Endodermal cell (in vitro differentiated cells): ENCODE data around the gene PHOX2A. TPM values are rescaled to one million over a fixed set of nuclear protein-coding genes. Genes with fewer than 3 reads are reported as not detected.

Experiments
- DNase-seq: peaks from one replicate; pipeline ENCODE4 v3.0.0-alpha.2; 2017
- H3K27ac ChIP-seq: 2 replicates; pipeline ENCODE4 v1.5.1; 2013; ENCODE audit warnings: mild to moderate bottlenecking, low read depth, low read length, moderate library complexity
- H3K27me3 ChIP-seq: 2 replicates; pipeline ENCODE4 v1.6.1; 2013; ENCODE audit warnings: mild to moderate bottlenecking, low read length, moderate library complexity; ENCODE audit not compliant: insufficient read depth, control insufficient read depth, poor library complexity, severe bottlenecking
- H3K36me3 ChIP-seq: 2 replicates; pipeline ENCODE4 v1.7.0; 2013; ENCODE audit warnings: mild to moderate bottlenecking, low read length, moderate library complexity; ENCODE audit not compliant: control insufficient read depth, insufficient read depth
- H3K4me1 ChIP-seq: one replicate; pipeline ENCODE4 v1.7.0; 2013; ENCODE audit warnings: low read length; ENCODE audit not compliant: control insufficient read depth, insufficient read depth
- H3K4me3 ChIP-seq: 2 replicates; pipeline ENCODE4 v1.5.1; 2013; ENCODE audit warnings: mild to moderate bottlenecking, low read length, moderate library complexity
- H3K9ac ChIP-seq: 2 replicates; pipeline ENCODE4 v1.6.1; 2013; ENCODE audit warnings: mild to moderate bottlenecking, low read length, moderate library complexity; ENCODE audit not compliant: poor library complexity, severe bottlenecking; ENCODE audit errors: extremely low read depth
- H3K9me3 ChIP-seq: 2 replicates; pipeline ENCODE4 v1.6.1; 2013; ENCODE audit warnings: mild to moderate bottlenecking, low read length, moderate library complexity; ENCODE audit not compliant: control insufficient read depth
- H3K27ac Mint-ChIP-seq: 2 replicates; pipeline ENCODE4 v1.8.0; 2020; ENCODE audit warnings: mixed read lengths
- H3K27me3 Mint-ChIP-seq: 2 replicates; pipeline ENCODE4 v1.8.0; 2021; ENCODE audit warnings: mild to moderate bottlenecking, mixed read lengths; ENCODE audit not compliant: insufficient read depth
- H3K36me3 Mint-ChIP-seq: 2 replicates; pipeline ENCODE4 v1.8.0; 2020; ENCODE audit warnings: low read depth, mixed read lengths
- H3K4me1 Mint-ChIP-seq: 2 replicates; pipeline ENCODE4 v1.8.0; 2020; ENCODE audit warnings: mixed read lengths
- H3K4me3 Mint-ChIP-seq: 2 replicates; pipeline ENCODE4 v1.8.0; 2020; ENCODE audit warnings: mild to moderate bottlenecking, moderate library complexity, mixed read lengths
- H3K9me3 Mint-ChIP-seq: 2 replicates; pipeline ENCODE4 v1.8.0; 2020; ENCODE audit warnings: mild to moderate bottlenecking, mixed read lengths
- CTCF ChIP-seq: fragments of 200-600 bp; sonication (generic); conservative IDR thresholded peaks from 2 replicates; pipeline ENCODE4 v1.5.0; 2021; ENCODE audit warnings: antibody characterized with exemption, mild to moderate bottlenecking
- WGBS, 2 experiments: methylation state at CpG; one replicate each; pipeline versions ENCODE4 v1.1.5 to v1.1.7; 2013; ENCODE audit warnings: missing lambda C conversion rate in 2 of 2, mixed read lengths in 1 of 2; ENCODE audit not compliant: insufficient coverage in 1 of 2, insufficient read length in 1 of 2; 5-methylcytosine and 5-hydroxymethylcytosine counted together
- total RNA-seq, 2 donors: library from RNA; stranded (reverse); fragmentation: NEBNext Ultra II Directional in 1 of 2; extraction: Animal tissue kit (Norgen Biotek cat#: 25700) in 1 of 2; gene quantifications; 2 replicates in 1 of 2; 3 replicates in 1 of 2; pipeline ENCODE4 v1.2.1, GENCODE V29; 2021

PHOX2A gene
- total RNA-seq, 2 donors from 2014 or later: 0.92 TPM; not detected in 1

DNA sequence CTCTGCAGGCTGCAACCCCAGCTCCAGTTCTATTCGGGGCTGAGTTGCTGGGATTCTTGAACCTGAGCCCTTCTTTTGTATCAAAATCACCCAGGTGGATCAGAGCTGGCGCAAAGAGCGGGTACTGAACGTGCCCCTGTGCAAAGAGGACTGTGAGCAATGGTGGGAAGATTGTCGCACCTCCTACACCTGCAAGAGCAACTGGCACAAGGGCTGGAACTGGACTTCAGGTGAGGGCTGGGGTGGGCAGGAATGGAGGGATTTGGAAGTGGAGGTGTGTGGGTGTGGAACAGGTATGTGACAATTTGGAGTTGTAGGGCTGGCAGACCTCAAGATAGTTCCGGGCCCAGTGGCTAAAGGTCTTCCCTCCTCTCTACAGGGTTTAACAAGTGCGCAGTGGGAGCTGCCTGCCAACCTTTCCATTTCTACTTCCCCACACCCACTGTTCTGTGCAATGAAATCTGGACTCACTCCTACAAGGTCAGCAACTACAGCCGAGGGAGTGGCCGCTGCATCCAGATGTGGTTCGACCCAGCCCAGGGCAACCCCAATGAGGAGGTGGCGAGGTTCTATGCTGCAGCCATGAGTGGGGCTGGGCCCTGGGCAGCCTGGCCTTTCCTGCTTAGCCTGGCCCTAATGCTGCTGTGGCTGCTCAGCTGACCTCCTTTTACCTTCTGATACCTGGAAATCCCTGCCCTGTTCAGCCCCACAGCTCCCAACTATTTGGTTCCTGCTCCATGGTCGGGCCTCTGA is 48.3 kb downstream of the PHOX2A start:
- TF ChIP-seq CTCF: no peak
- H3K27ac ChIP-seq: no peak overlapping the region
- peaks cover 5% of the 10 kb centered on the region for H3K4me1 ChIP-seq
- H3K27me3 ChIP-seq: no peaks in the 10 kb centered on the region
- no peaks in the 10 kb centered on the region for H3K9me3 ChIP-seq
- Mint-ChIP-seq H3K27me3 (no peaks in the 10 kb centered on the region), H3K9me3 (no peaks in the 10 kb centered on the region), H3K27ac (no peak overlapping the region), H3K4me3 (no peak overlapping the region), H3K4me1 (peaks cover 11% of the 10 kb centered on the region), H3K36me3 (no peaks in the 10 kb centered on the region)
- no peak overlapping the region for H3K9ac ChIP-seq
- WGBS, 2 experiments: 92 to 93% methylated on average over 5 to 12 of the region's 12 CpGs
- H3K36me3 ChIP-seq: no peaks in the 10 kb centered on the region
- peak; percentile 28 for DNase-seq
- no peak overlapping the region for H3K4me3 ChIP-seq

GRCh38 chr11:72191961-72192381 is 52.0 kb downstream of the PHOX2A start, which contains the start of gene FOLR1:
TSS of gene FOLR1 (plus strand) at chr11:72192140. CDS start at chr11:72192174, 34 bp downstream.
- Histone ChIP-seq H3K4me1 (peaks cover 17% of the 10 kb centered on the region), H3K36me3 (no peaks in the 10 kb centered on the region), H3K4me3 (no peak within 1 kb of the TSS), H3K9ac (no peak within 1 kb of the TSS), H3K9me3 (no peaks in the 10 kb centered on the region), H3K27ac (no peak within 1 kb of the TSS), H3K27me3 (no peaks in the 10 kb centered on the region)
- TF ChIP-seq CTCF: no peak
- H3K4me3 Mint-ChIP-seq: no peak within 1 kb of the TSS
- 83% methylated on average over 5 of the region's 5 CpGs; no CpG with 5 or more reads in 1 of the 2 experiments for WGBS, 2 experiments
- H3K27me3 Mint-ChIP-seq: no peaks in the 10 kb centered on the region
- H3K27ac Mint-ChIP-seq: peak within 1 kb of the TSS; percentile 84
- DNase-seq: peak; percentile 71
- H3K4me1 Mint-ChIP-seq: peaks cover 34% of the 10 kb centered on the region
- no peaks in the 10 kb centered on the region for H3K9me3 Mint-ChIP-seq
- no peaks in the 10 kb centered on the region for H3K36me3 Mint-ChIP-seq

- H3K4me3 ChIP-seq: no peak overlapping the region
- H3K4me1 Mint-ChIP-seq: peaks cover 34% of the 10 kb centered on the region
- H3K36me3 Mint-ChIP-seq: no peaks in the 10 kb centered on the region
- H3K4me1 ChIP-seq: peaks cover 17% of the 10 kb centered on the region
- peak overlapping the region; percentile 97 for H3K27ac Mint-ChIP-seq
- H3K9ac ChIP-seq: no peak overlapping the region
- no peaks in the 10 kb centered on the region for H3K36me3 ChIP-seq
- no peak overlapping the region for H3K4me3 Mint-ChIP-seq
- no peaks in the 10 kb centered on the region for H3K27me3 Mint-ChIP-seq
- no peaks in the 10 kb centered on the region for H3K9me3 ChIP-seq
- TF ChIP-seq CTCF: no peak
- no peak overlapping the region for H3K27ac ChIP-seq
- H3K27me3 ChIP-seq: no peaks in the 10 kb centered on the region
- peak; percentile 51 for DNase-seq
- no peaks in the 10 kb centered on the region for H3K9me3 Mint-ChIP-seq
- 90 to 94% methylated on average over 4 to 5 of the region's 5 CpGs for WGBS, 2 experiments
Observed at GRCh38 chr11:72190631-72191071, 53.3 kb downstream of the PHOX2A start.
